Natural killer cell treated with Interleukin-12 subunit alpha and Interleukin-12 subunit beta and Interleukin-15 and Interleukin-18, amount 100 ng/mL, for 72 hours (primary cell): ENCODE results near the gene CST9. TPM values are rescaled to one million over a fixed set of nuclear protein-coding genes. Genes with fewer than 3 reads are reported as not detected.

ENCODE experiments used
- ATAC-seq, 2 donors: fragments of 150-1000 bp; cut with Tn5 transposase in 1 of 2; sonication (Bioruptor Pico), chemical (Tn5 transposase) in 1 of 2; 2 replicates each; pipeline ENCODE4 v1.10.0; 2021
- DNase-seq: peaks from one replicate; pipeline ENCODE4 v3.0.0; 2022; ENCODE audit warnings: low spot score
- H3K27ac Mint-ChIP-seq, 2 donors: 1 replicate in 1 of 2; 2 replicates in 1 of 2; pipeline ENCODE4 v1.8.0; 2022; ENCODE audit warnings: mixed read lengths in 2 of 2, mild to moderate bottlenecking in 1 of 2, moderate library complexity in 1 of 2
- H3K27me3 Mint-ChIP-seq, 2 donors: 1 replicate in 1 of 2; 2 replicates in 1 of 2; pipeline ENCODE4 v1.8.0; 2022; ENCODE audit warnings: mixed read lengths in 2 of 2
- H3K36me3 Mint-ChIP-seq: one replicate; pipeline ENCODE4 v1.8.0; 2022; ENCODE audit warnings: mixed read lengths
- H3K4me1 Mint-ChIP-seq, 2 donors: 1 replicate in 1 of 2; 2 replicates in 1 of 2; pipeline ENCODE4 v1.8.0; 2022; ENCODE audit warnings: low read depth in 2 of 2, mixed read lengths in 2 of 2, mild to moderate bottlenecking in 1 of 2
- H3K4me3 Mint-ChIP-seq: one replicate; pipeline ENCODE4 v1.8.0; 2022; ENCODE audit warnings: mixed read lengths
- H3K9me3 Mint-ChIP-seq: 2 replicates; pipeline ENCODE4 v1.8.0; 2022; ENCODE audit warnings: mixed read lengths
- total RNA-seq, 2 donors: library from RNA; stranded (reverse); gene quantifications; one replicate each; pipeline ENCODE4 v1.2.3, GENCODE V29; 2022

Gene CST9
- total RNA-seq = not detected

GRCh38 chr20:23605867-23606651, at the start of gene CST9:
Gene CST9 (minus strand): TSS chr20:23605917. CDS start chr20:23605864, 53 bp downstream.
- peaks cover 9 to 10% of the 10 kb centered on the region in 2 donors for H3K4me1 Mint-ChIP-seq
- H3K36me3 Mint-ChIP-seq = no peaks in the 10 kb centered on the region
- ATAC-seq (no peak), DNase-seq (no peak)
- H3K27ac Mint-ChIP-seq = no peak within 1 kb of the TSS
- peaks cover 0 to 2% of the 10 kb centered on the region in 2 donors for H3K27me3 Mint-ChIP-seq
- H3K9me3 Mint-ChIP-seq = no peaks in the 10 kb centered on the region
- peak within 1 kb of the TSS; percentile 8 for H3K4me3 Mint-ChIP-seq

- no peaks in the 10 kb centered on the region for H3K4me1 Mint-ChIP-seq
- DNase-seq = no peak
- no peaks in the 10 kb centered on the region for H3K36me3 Mint-ChIP-seq
- no peak overlapping the region for H3K4me3 Mint-ChIP-seq
- H3K27me3 Mint-ChIP-seq = peaks cover 7 to 20% of the 10 kb centered on the region in 2 donors
- no peaks in the 10 kb centered on the region for H3K9me3 Mint-ChIP-seq
- no peak for ATAC-seq
- H3K27ac Mint-ChIP-seq = no peak overlapping the region
These were observed 49.0 kb upstream of the CST9 start for GRCh38 chr20:23654717-23655116.

GRCh38 chr20:23654000-23654399, 48.3 kb upstream of the CST9 start:
- Mint-ChIP-seq H3K27ac (no peak overlapping the region), H3K4me1 (no peaks in the 10 kb centered on the region), H3K36me3 (no peaks in the 10 kb centered on the region), H3K9me3 (no peaks in the 10 kb centered on the region), H3K27me3 (peaks cover 7 to 20% of the 10 kb centered on the region in 2 donors), H3K4me3 (no peak overlapping the region)
- ATAC-seq (no peak), DNase-seq (no peak)

- ATAC-seq (no peak), DNase-seq (no peak)
- no peaks in the 10 kb centered on the region for H3K9me3 Mint-ChIP-seq
- H3K27me3 Mint-ChIP-seq = peaks cover 7 to 20% of the 10 kb centered on the region in 2 donors
- H3K36me3 Mint-ChIP-seq = no peaks in the 10 kb centered on the region
- H3K27ac Mint-ChIP-seq = no peak overlapping the region
- H3K4me1 Mint-ChIP-seq = no peaks in the 10 kb centered on the region
- H3K4me3 Mint-ChIP-seq = no peak overlapping the region
These were observed 47.8 kb upstream of the CST9 start for GRCh38 chr20:23653400-23653938.

GRCh38 chr20:23652926-23653325, 47.2 kb upstream of the CST9 start:
- Mint-ChIP-seq H3K27ac (no peak overlapping the region), H3K9me3 (no peaks in the 10 kb centered on the region), H3K4me1 (no peaks in the 10 kb centered on the region), H3K36me3 (no peaks in the 10 kb centered on the region), H3K4me3 (no peak overlapping the region), H3K27me3 (peaks cover 7 to 20% of the 10 kb centered on the region in 2 donors)
- no peak for DNase-seq
- no peak for ATAC-seq

- Mint-ChIP-seq H3K4me1 (no peaks in the 10 kb centered on the region), H3K4me3 (no peak overlapping the region), H3K27me3 (peaks cover 4 to 20% of the 10 kb centered on the region in 2 donors), H3K27ac (no peak overlapping the region), H3K36me3 (no peaks in the 10 kb centered on the region), H3K9me3 (no peaks in the 10 kb centered on the region)
- DNase-seq = no peak
- no peak for ATAC-seq
These were observed 46.7 kb upstream of the CST9 start for GRCh38 chr20:23652371-23652770.

- DNase-seq = no peak
- no peaks in the 10 kb centered on the region for H3K4me1 Mint-ChIP-seq
- no peaks in the 10 kb centered on the region for H3K36me3 Mint-ChIP-seq
- no peaks in the 10 kb centered on the region for H3K9me3 Mint-ChIP-seq
- ATAC-seq = no peak
- no peak overlapping the region for H3K4me3 Mint-ChIP-seq
- peaks cover 4 to 20% of the 10 kb centered on the region in 2 donors for H3K27me3 Mint-ChIP-seq
- H3K27ac Mint-ChIP-seq = no peak overlapping the region
These were observed 45.4 kb upstream of the CST9 start for GRCh38 chr20:23651117-23651516.

- DNase-seq = no peak
- no peaks in the 10 kb centered on the region for H3K36me3 Mint-ChIP-seq
- H3K27me3 Mint-ChIP-seq = peaks cover 8 to 25% of the 10 kb centered on the region in 2 donors
- no peak overlapping the region for H3K27ac Mint-ChIP-seq
- H3K9me3 Mint-ChIP-seq = no peaks in the 10 kb centered on the region
- no peak for ATAC-seq
- H3K4me1 Mint-ChIP-seq = no peaks in the 10 kb centered on the region
- H3K4me3 Mint-ChIP-seq = no peak overlapping the region
These were observed 44.2 kb upstream of the CST9 start for GRCh38 chr20:23649830-23650417.

GRCh38 chr20:23649242-23649641, 43.5 kb upstream of the CST9 start:
- H3K4me3 Mint-ChIP-seq = no peak overlapping the region
- ATAC-seq (no peak), DNase-seq (no peak)
- no peaks in the 10 kb centered on the region for H3K9me3 Mint-ChIP-seq
- no peak overlapping the region for H3K27ac Mint-ChIP-seq
- H3K36me3 Mint-ChIP-seq = no peaks in the 10 kb centered on the region
- H3K27me3 Mint-ChIP-seq = peaks cover 8 to 18% of the 10 kb centered on the region in 2 donors
- H3K4me1 Mint-ChIP-seq = no peaks in the 10 kb centered on the region

GRCh38 chr20:23647346-23647745, 41.6 kb upstream of the CST9 start:
- Mint-ChIP-seq H3K27me3 (peaks cover 4 to 9% of the 10 kb centered on the region in 2 donors), H3K27ac (no peak overlapping the region), H3K4me3 (no peak overlapping the region), H3K9me3 (no peaks in the 10 kb centered on the region), H3K4me1 (no peaks in the 10 kb centered on the region), H3K36me3 (no peaks in the 10 kb centered on the region)
- DNase-seq = no peak
- no peak for ATAC-seq

- no peak for ATAC-seq
- Mint-ChIP-seq H3K36me3 (no peaks in the 10 kb centered on the region), H3K4me3 (no peak overlapping the region), H3K9me3 (no peaks in the 10 kb centered on the region), H3K4me1 (no peaks in the 10 kb centered on the region), H3K27me3 (peaks cover 4 to 9% of the 10 kb centered on the region in 2 donors), H3K27ac (no peak overlapping the region)
- no peak for DNase-seq
These were observed 40.6 kb upstream of the CST9 start for GRCh38 chr20:23646106-23646873.

- H3K4me1 Mint-ChIP-seq = no peaks in the 10 kb centered on the region
- no peak overlapping the region for H3K4me3 Mint-ChIP-seq
- DNase-seq = no peak
- H3K27me3 Mint-ChIP-seq = peaks cover 4 to 9% of the 10 kb centered on the region in 2 donors
- no peak overlapping the region for H3K27ac Mint-ChIP-seq
- ATAC-seq = no peak
- no peaks in the 10 kb centered on the region for H3K36me3 Mint-ChIP-seq
- no peaks in the 10 kb centered on the region for H3K9me3 Mint-ChIP-seq
These were observed 39.9 kb upstream of the CST9 start for GRCh38 chr20:23645575-23645974.

- no peak for ATAC-seq
- H3K27ac Mint-ChIP-seq = no peak overlapping the region
- H3K9me3 Mint-ChIP-seq = no peaks in the 10 kb centered on the region
- peaks cover 7 to 9% of the 10 kb centered on the region in 2 donors for H3K27me3 Mint-ChIP-seq
- H3K4me3 Mint-ChIP-seq = no peak overlapping the region
- no peak for DNase-seq
- H3K36me3 Mint-ChIP-seq = no peaks in the 10 kb centered on the region
- H3K4me1 Mint-ChIP-seq = no peaks in the 10 kb centered on the region
These were observed 38.4 kb upstream of the CST9 start for GRCh38 chr20:23644164-23644563.

GRCh38 chr20:23643659-23644058, 37.9 kb upstream of the CST9 start:
- ATAC-seq (no peak), DNase-seq (no peak)
- H3K4me3 Mint-ChIP-seq = no peak overlapping the region
- no peak overlapping the region for H3K27ac Mint-ChIP-seq
- H3K27me3 Mint-ChIP-seq = peaks cover 7 to 9% of the 10 kb centered on the region in 2 donors
- H3K36me3 Mint-ChIP-seq = no peaks in the 10 kb centered on the region
- no peaks in the 10 kb centered on the region for H3K9me3 Mint-ChIP-seq
- H3K4me1 Mint-ChIP-seq = no peaks in the 10 kb centered on the region
